GM18951 (cell line): ENCODE measurements around the gene RGS7BP.

ENCODE experiments used
- POLR2A ChIP-seq: IDR thresholded peaks from 4 replicates; pipeline ENCODE4 v1.6.1; 2011; ENCODE audit warnings: mild to moderate bottlenecking; ENCODE audit not compliant: insufficient read length, insufficient read depth; ENCODE audit errors: extremely low read depth
- in situ Hi-C: fragments of 300-500 bp; cut with MboI; formaldehyde crosslinking; loops from one replicate; pipeline ENCODE4 v1.12.0; 2022; ENCODE audit warnings: low sequenced_read_pairs, mixed read lengths, inconsistent platforms; ENCODE audit not compliant: unreplicated experiment

Gene RGS7BP

GRCh38 chr5:64655596-64655995 lies 149.8 kb downstream of the RGS7BP start:
- in situ Hi-C loops, result no loop called here
- no peak for TF ChIP-seq POLR2A

GRCh38 chr5:64659289-64659688 lies 153.5 kb downstream of the RGS7BP start:
- no peak for TF ChIP-seq POLR2A
- in situ Hi-C loops, result no loop called here
